Activated CD4-positive, alpha-beta memory T cell treated with anti-CD3 and anti-CD28 coated beads, Interleukin-2, amount 10 ng/mL, durations not matched to agents 7 days and 5 days (primary cell): ENCODE data around the gene TPCN2. TPM values are rescaled to one million over a fixed set of nuclear protein-coding genes. Genes with fewer than 3 reads are reported as not detected.
A peak's percentile ranks its signal among the peaks of the same experiment; 100 is the strongest.

Experiments used
- CTCF ChIA-PET: fragments of 350-600 bp; sonication (Branson Sonifier 250); formaldehyde crosslinking; loops from one replicate; lab custom pipeline; 2021; ENCODE audit warnings: antibody characterized with exemption, inconsistent platforms; lab: Charles Lee
- POLR2A ChIA-PET: fragments of 350-600 bp; sonication (Branson Sonifier 250); formaldehyde crosslinking; loops from one replicate; lab custom pipeline; 2021; ENCODE audit warnings: antibody characterized with exemption; lab: Charles Lee
- DNase-seq: peaks from one replicate; pipeline ENCODE4 v3.0.0-alpha.2; 2020
- H3K27ac Mint-ChIP-seq: one replicate; pipeline ENCODE4 v1.8.0; 2021; ENCODE audit warnings: mild to moderate bottlenecking, mixed read lengths
- H3K27me3 Mint-ChIP-seq: one replicate; pipeline ENCODE4 v1.8.0; 2021; ENCODE audit warnings: mixed read lengths
- H3K36me3 Mint-ChIP-seq: one replicate; pipeline ENCODE4 v1.8.0; 2021; ENCODE audit warnings: low read depth, mixed read lengths
- H3K4me1 Mint-ChIP-seq: one replicate; pipeline ENCODE4 v1.8.0; 2021; ENCODE audit warnings: mixed read lengths
- H3K4me3 Mint-ChIP-seq: one replicate; pipeline ENCODE4 v1.8.0; 2021; ENCODE audit warnings: mild to moderate bottlenecking, mixed read lengths
- H3K9me3 Mint-ChIP-seq: one replicate; pipeline ENCODE4 v1.8.0; 2021; ENCODE audit warnings: mixed read lengths
- total RNA-seq, 2 experiments: library from RNA; stranded (reverse); gene quantifications; one replicate each; pipeline ENCODE4 v1.2.3, GENCODE V29; 2021

TPCN2 gene
- total RNA-seq, 2 experiments from 2014 or later = 25.8 to 26.0 TPM

DNA sequence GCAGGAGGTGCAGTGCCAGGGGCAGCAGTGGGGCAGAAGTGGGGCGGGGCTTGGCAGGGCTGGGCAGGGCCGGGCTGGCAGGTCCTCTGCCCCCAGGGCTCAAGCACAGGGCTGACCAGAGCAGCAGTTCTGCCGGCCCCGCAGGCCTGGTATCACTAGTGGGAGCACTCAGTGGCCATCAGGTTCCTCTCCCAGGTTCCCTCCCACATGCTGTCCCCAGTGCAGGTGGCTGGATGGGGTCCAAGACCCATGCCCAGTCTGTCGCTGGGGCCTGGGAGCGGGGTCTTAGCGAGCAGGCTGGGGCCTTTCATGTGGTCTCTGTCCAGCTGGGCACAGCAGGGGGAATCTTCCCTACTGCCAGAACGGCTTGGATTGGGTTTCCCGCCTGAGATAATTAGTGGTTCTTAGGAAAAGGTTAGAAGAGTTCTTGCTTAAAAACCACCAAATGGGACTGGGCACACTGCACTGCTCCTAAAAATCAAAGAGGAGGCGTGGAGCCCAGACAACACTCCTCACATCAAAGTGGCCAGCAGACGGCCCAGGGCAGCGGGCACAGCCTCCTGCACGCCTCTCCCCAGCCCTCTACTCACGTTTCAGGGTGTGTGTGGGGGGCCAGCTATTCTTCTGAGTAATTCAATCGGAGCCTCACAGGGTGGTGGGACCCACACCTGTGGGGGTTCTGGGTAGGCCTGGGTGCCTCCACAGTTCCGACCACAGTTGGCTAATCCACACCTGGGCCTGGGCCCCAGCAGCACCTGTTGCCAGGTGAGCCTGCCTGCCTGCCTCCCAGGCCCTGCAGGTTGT lies 45.6 kb downstream of the TPCN2 start:
- CTCF ChIA-PET = no interaction called here
- Mint-ChIP-seq H3K27ac (no peak overlapping the region), H3K4me1 (no peaks in the 10 kb centered on the region), H3K36me3 (peaks cover 10% of the 10 kb centered on the region), H3K9me3 (no peaks in the 10 kb centered on the region), H3K27me3 (no peaks in the 10 kb centered on the region), H3K4me3 (no peak overlapping the region)
- DNase-seq = no peak
- POLR2A ChIA-PET = no interaction called here

DNA sequence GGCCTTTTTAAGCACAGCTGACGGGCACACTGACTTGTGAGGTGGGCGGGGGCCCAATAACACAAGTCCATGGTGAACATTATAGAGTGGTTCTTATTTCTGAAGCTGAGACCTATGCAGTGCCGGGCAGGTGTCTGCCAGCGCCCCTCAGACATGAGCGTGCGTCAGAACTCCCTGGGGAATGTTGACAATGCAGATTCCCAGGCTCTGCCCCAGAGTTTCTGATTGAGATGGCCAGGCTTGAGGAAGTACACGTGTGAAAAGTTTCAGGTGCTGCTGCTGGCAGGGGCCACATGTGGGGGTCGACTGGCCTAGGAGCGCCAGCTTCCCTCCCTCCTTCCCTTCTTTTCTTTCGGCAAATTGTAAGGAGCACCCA lies 46.2 kb downstream of the TPCN2 start:
- no peak for DNase-seq
- no peak overlapping the region for H3K4me3 Mint-ChIP-seq
- POLR2A ChIA-PET = no interaction called here
- H3K27me3 Mint-ChIP-seq = no peaks in the 10 kb centered on the region
- H3K4me1 Mint-ChIP-seq = no peaks in the 10 kb centered on the region
- H3K9me3 Mint-ChIP-seq = no peaks in the 10 kb centered on the region
- peaks cover 10% of the 10 kb centered on the region for H3K36me3 Mint-ChIP-seq
- no peak overlapping the region for H3K27ac Mint-ChIP-seq
- CTCF ChIA-PET = no interaction called here

DNA sequence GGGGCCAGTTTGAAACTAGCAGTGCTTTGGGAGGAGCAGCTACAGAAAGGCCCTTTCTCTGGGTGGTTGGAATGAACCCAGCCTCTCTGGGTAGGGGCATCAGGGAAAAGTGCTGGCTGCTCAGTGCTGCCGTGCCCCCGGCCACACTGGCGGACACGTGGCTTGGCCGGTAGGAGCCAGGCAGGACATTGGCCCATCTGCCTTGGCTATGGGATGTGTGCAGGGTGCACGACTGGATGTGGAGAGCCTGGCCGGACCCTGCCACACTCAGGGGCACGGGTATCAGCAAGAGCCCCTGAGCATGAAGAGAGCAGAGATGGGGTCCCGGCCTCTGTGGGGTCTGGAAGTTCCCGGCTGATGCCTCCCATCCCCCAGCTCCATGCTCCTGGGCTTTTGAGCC lies 46.6 kb downstream of the TPCN2 start:
- Mint-ChIP-seq H3K36me3 (peaks cover 6% of the 10 kb centered on the region), H3K4me3 (no peak overlapping the region), H3K4me1 (no peaks in the 10 kb centered on the region), H3K9me3 (no peaks in the 10 kb centered on the region), H3K27ac (no peak overlapping the region), H3K27me3 (no peaks in the 10 kb centered on the region)
- DNase-seq = no peak
- POLR2A ChIA-PET = no interaction called here
- CTCF ChIA-PET = no interaction called here

DNA sequence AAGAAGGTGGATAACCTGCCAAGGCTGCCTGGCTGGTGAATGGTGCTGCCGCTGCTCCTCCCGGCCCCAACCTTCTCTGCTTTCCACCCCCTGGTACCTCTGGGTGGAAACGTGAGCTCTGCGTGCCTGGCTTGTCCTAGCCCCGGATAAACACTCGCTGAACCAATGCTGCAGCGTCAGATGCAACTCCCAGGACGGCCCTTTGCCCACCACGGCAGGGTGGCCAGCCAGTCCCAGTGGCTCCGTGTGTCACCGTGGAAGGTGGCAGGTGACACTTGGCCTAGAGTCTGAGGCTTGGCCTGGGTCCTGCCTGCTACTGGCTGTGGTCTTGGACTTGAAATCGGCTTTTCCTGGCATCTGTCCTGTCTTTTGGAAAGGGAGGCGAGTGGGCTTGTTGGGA lies 47.7 kb downstream of the TPCN2 start:
- Mint-ChIP-seq H3K36me3 (peaks cover 5% of the 10 kb centered on the region), H3K27ac (no peak overlapping the region), H3K4me3 (no peak overlapping the region), H3K9me3 (no peaks in the 10 kb centered on the region), H3K4me1 (no peaks in the 10 kb centered on the region), H3K27me3 (no peaks in the 10 kb centered on the region)
- DNase-seq = no peak
- POLR2A ChIA-PET = interaction anchor here (0.7 kb wide), 1 partner anchor 9 kb away, joined by 3 read pairs; no protein-coding TSS in a partner anchor
- CTCF ChIA-PET = no interaction called here

DNA sequence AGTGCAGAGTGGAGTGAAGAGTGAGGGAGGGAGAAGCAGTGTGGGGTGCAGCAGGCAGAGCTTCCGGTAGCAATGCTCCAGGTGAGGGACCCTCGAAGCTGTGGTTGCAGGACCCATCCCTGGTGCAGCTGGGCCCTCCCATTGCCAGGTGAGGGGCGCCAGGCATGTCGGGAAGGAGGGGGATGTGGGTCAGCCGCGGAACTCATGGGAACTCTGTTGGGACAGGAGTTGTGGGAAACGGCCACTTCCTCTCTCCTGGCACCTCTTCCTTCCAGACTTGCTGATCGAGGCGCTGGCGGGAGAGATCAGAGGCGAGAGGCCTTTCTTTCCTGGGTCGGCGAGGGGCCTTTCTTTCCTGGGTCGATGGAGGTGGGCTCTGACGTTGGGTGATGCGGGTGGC lies 48.5 kb downstream of the TPCN2 start:
- H3K27ac Mint-ChIP-seq = no peak overlapping the region
- peaks cover 2% of the 10 kb centered on the region for H3K36me3 Mint-ChIP-seq
- CTCF ChIA-PET = no interaction called here

DNA sequence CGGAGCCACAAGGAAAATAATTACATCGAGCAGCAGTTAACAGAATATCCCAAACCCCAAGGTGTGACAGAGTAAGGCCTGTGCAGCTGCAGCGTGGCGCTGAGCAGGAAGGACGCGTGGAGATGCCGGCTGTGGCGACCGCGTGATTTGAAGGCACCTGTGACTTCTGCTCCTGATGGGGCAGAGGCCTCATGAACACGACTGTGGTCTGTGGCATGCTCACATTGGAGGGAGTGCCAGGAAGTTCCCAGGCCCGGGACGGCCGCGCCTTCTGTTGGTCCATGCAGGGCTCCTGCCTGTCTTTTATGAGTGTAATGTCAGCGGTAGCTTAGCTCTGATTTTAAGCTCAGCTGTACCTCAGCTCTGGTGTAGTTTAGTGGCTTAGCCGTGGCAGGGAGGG lies 50.4 kb downstream of the TPCN2 start:
- H3K4me3 Mint-ChIP-seq = no peak overlapping the region
- ChIA-PET CTCF (no interaction called here), POLR2A (no interaction called here)
- DNase-seq = no peak
- H3K4me1 Mint-ChIP-seq = no peaks in the 10 kb centered on the region
- H3K27me3 Mint-ChIP-seq = no peaks in the 10 kb centered on the region
- H3K27ac Mint-ChIP-seq = no peak overlapping the region
- H3K9me3 Mint-ChIP-seq = no peaks in the 10 kb centered on the region
- no peaks in the 10 kb centered on the region for H3K36me3 Mint-ChIP-seq

More for the DNA sequence above, 48.5 kb downstream of the TPCN2 start:
- Mint-ChIP-seq H3K9me3 (no peaks in the 10 kb centered on the region), H3K27me3 (no peaks in the 10 kb centered on the region), H3K4me3 (no peak overlapping the region), H3K4me1 (no peaks in the 10 kb centered on the region)
- POLR2A ChIA-PET = interaction anchor here (0.7 kb wide), 1 partner anchor 8 kb away, joined by 3 read pairs; no protein-coding TSS in a partner anchor
- no peak for DNase-seq

DNA sequence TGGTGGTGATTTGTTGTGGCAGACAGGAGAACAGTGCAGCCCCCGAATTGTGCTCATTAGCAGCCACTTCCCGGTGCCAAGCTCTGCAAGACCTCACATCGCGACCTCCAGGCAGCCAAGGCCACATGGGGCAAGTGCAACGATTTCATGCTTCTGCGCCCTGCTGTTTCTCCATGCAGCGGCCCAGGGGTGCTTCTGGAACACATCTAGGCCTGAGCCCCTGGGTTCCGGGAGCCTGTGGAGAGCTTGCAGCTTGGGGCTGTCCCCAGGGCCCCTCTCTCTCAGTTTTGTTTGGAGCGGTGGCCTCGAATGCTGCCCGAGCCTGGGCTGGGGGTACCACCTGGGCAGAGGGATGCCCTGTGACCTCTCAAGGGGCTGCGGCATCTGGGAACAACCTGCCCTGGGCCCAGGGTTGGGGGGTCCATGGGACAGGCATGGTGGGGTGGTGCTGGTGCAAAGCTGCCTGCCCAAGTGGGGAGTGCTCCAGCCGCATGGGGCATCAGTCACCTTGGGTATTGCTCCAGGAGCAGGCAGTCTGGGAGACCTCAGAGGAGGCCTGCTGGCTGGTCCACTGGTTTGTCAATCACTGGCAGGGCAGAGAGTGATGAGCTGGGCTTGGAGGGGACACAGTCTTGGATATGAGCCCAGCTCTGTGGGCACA lies 51.9 kb downstream of the TPCN2 start:
- Mint-ChIP-seq H3K4me1 (no peaks in the 10 kb centered on the region), H3K36me3 (no peaks in the 10 kb centered on the region), H3K27me3 (no peaks in the 10 kb centered on the region), H3K4me3 (no peak overlapping the region), H3K9me3 (no peaks in the 10 kb centered on the region), H3K27ac (no peak overlapping the region)
- ChIA-PET POLR2A (no interaction called here), CTCF (interaction anchor here (1.4 kb wide), 1 partner anchor 9 kb away, joined by 3 read pairs; no protein-coding TSS in a partner anchor)
- no peak for DNase-seq

DNA sequence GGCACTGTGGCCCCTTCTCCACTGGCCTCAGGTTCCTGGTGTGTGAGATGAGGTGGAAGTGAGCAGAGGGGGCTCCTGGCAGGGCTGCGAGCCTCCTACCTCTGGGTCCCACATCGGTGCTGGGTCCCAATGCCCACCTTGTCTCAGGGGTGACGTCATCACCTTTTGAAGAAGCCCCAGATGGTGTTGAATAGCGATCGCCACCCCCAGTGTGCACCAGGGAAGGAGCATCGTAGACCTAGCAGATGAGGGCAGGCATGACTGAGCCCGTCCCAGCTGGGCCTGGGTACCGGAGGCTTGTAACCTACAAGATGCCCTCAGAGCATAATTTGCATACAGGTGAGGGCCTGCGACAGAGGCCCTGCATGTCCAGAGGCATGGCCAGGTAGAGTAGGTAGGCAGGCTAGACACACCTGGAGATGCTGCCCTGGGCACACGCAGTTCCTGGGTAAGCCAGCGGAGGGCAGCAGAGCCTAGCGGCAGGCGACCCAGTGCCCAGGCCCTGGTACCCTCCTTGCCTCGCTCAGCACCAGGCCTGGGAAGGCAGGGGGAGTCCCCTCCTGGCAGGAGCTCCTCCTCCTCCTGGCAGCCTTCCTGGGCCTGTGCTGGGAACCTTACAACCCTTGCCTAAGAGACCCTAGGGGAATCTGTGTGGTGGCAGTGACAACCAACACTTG lies 52.5 kb downstream of the TPCN2 start:
- no peaks in the 10 kb centered on the region for H3K9me3 Mint-ChIP-seq
- H3K4me1 Mint-ChIP-seq = no peaks in the 10 kb centered on the region
- POLR2A ChIA-PET = interaction anchor here (0.6 kb wide), 1 partner anchor 542 kb away, joined by 3 read pairs; no protein-coding TSS in a partner anchor
- peak; percentile 69 for DNase-seq
- no peak overlapping the region for H3K4me3 Mint-ChIP-seq
- H3K27ac Mint-ChIP-seq = no peak overlapping the region
- CTCF ChIA-PET = interaction anchor here (1.2 to 1.4 kb wide), 4 partner anchors 10 to 569 kb away, joined by 3 to 5 read pairs (median 4); no protein-coding TSS in a partner anchor
- no peaks in the 10 kb centered on the region for H3K27me3 Mint-ChIP-seq
- no peaks in the 10 kb centered on the region for H3K36me3 Mint-ChIP-seq

DNA sequence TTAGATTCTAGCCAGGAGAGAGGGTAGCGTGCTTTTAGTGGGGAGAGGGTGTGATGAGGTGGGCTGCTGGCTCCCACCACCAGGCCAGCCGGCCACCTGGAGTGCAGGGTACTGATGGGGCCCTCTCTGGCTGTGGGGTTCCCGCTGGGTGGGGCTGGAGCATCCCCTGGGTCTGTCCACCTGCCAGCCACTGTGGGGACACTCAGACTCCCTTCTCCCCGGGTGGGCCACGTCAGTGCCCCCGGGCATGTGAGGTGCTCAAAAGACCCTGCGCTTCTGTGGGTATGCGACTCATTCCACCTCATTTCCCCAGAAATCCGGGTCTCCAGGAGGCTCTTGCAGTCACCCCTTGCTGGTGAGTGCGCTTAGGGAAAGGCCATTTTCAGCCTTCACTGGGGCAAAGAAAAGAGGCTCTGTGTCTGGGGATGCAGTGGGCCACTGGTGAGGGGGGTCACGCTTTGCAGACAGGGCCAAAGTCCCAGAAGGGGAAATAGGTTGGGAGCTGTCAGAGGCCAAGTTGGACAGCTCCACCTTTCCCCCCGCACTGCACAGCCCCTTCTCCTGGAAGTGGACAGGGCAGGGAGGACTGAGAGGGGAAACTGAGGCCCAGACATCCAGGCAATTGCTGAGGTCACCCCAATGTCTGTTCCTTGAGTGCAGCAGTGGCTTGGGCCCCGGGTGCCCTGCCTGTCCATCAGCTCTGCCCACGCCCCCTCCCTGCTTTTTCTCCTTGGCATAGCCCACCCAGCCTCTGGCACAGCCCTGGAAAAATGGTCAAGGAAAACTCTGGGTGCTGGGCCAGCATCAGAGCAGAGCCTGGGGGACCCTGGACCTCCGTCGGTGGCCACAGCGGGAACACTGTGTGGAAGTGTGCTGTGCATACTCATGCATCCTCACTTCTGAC lies 53.3 kb downstream of the TPCN2 start:
- no peaks in the 10 kb centered on the region for H3K4me1 Mint-ChIP-seq
- POLR2A ChIA-PET = interaction anchor here (0.6 kb wide), 1 partner anchor 541 kb away, joined by 3 read pairs; no protein-coding TSS in a partner anchor
- no peaks in the 10 kb centered on the region for H3K27me3 Mint-ChIP-seq
- CTCF ChIA-PET = interaction anchor here (1.2 to 1.3 kb wide), 3 partner anchors 541 to 568 kb away, joined by 4 to 5 read pairs (median 4); no protein-coding TSS in a partner anchor
- H3K4me3 Mint-ChIP-seq = no peak overlapping the region
- H3K9me3 Mint-ChIP-seq = no peaks in the 10 kb centered on the region
- no peaks in the 10 kb centered on the region for H3K36me3 Mint-ChIP-seq
- no peak overlapping the region for H3K27ac Mint-ChIP-seq
- DNase-seq = no peak

DNA sequence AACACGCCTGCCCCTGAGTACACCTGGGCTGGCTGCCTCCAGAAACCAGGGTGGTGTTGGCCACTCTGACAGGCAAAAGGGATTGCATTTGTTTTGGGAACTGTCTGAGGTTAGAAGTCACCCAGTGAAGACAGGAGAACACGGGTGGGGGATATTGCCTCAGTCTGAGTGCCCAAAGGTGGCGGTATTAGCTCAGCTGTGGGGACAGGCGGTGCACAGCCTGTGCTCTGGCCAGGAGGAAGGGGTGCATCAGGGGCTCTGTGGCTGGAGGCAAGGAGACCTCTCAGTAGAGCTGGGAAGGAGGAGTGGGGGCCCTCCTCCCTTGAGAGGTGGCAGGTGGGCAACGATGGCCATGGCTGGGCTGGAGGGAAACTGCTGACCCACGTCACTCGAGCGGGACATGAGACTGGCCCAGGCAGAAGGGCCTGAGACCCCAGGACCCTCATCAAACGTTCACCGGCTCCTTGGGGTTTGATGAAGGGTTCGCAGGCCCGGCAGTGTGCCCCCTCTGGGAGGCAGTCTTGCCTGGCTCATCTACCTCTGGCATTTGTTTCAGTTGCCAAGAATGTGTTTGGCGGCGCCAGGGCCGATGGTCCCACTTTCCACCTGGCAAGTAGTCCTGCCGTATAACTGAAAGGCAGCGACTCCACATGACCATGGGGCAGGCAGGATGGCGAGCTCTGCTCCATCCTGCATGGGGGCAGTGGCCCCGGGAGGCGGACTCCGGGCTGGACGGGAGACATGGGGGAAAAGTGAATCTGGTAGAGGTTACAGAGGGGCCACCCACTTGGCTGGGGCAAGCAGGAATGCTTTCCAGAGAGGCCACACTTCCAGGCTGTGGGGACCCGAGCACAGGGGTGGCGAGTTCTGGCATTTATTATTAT lies 54.2 kb downstream of the TPCN2 start:
- no peaks in the 10 kb centered on the region for H3K36me3 Mint-ChIP-seq
- no peak for DNase-seq
- H3K27ac Mint-ChIP-seq = no peak overlapping the region
- no peaks in the 10 kb centered on the region for H3K4me1 Mint-ChIP-seq
- no peaks in the 10 kb centered on the region for H3K9me3 Mint-ChIP-seq
- H3K27me3 Mint-ChIP-seq = no peaks in the 10 kb centered on the region
- POLR2A ChIA-PET = no interaction called here
- no peak overlapping the region for H3K4me3 Mint-ChIP-seq
- CTCF ChIA-PET = interaction anchor here (1.3 to 1.5 kb wide), 3 partner anchors 540 to 567 kb away, joined by 3 to 4 read pairs (median 4); no protein-coding TSS in a partner anchor

DNA sequence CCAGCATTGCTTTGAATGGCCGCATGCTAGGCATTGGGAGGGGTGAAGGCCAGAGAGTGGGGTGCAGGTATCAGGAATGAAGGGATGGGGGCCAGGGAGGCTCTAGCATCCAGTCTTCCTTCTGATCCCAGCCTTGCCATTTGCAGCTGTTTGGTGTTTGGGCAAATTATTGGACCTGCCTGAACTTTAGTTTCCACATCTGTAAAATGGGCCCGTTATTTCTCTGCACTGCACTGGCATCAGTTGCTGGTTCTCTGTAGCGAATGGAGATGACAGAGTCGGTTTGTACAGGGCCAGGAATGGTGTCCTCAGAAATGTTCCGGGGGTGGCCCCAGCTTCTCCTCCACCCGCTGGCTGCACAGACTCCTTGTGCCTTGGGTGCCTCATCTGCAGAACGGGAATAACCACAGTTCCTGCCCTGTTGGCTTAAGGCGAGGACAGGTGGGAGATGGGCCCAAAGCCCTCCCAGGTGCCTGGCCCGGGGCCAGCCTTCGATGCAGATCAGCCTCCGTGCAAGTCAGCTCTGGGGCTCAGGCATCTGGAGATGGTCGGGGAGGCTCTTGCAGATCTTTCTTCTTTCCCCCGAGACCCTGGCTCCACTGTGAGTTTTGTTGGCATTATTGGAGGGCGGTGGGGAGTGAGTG lies 55.6 kb downstream of the TPCN2 start:
- H3K36me3 Mint-ChIP-seq = no peaks in the 10 kb centered on the region
- H3K27ac Mint-ChIP-seq = no peak overlapping the region
- DNase-seq = no peak
- no peak overlapping the region for H3K4me3 Mint-ChIP-seq
- CTCF ChIA-PET = interaction anchor here (1.5 kb wide), 1 partner anchor 538 kb away, joined by 3 read pairs; no protein-coding TSS in a partner anchor
- POLR2A ChIA-PET = no interaction called here
- no peaks in the 10 kb centered on the region for H3K4me1 Mint-ChIP-seq
- no peaks in the 10 kb centered on the region for H3K9me3 Mint-ChIP-seq
- no peaks in the 10 kb centered on the region for H3K27me3 Mint-ChIP-seq
